Fibroblast of mammary gland (primary cell): ENCODE data around the gene CSMD2.
A peak's percentile ranks its signal among the peaks of the same experiment; 100 is the strongest.

Experiments used
- DNase-seq: peaks from one replicate; pipeline ENCODE4 v3.0.0-alpha.2; 2010; ENCODE audit warnings: low read depth
- H3K4me3 ChIP-seq: 2 replicates; pipeline ENCODE4 v1.5.1; 2011; ENCODE audit warnings: low read depth, mild to moderate bottlenecking, low read length, moderate library complexity; ENCODE audit not compliant: control insufficient read depth
- TF ChIP-seq, protein P1 (sequence below): conservative IDR thresholded peaks from 2 replicates; pipeline ENCODE4 v1.5.1; 2011; ENCODE audit warnings: low read depth, low read length, inconsistent platforms; ENCODE audit not compliant: control insufficient read depth, insufficient read depth

The CSMD2 gene

GRCh38 chr1:33782776-33783175 is 382.3 kb downstream of the CSMD2 start:
- no peak for DNase-seq

GRCh38 chr1:33781652-33782051 is 383.4 kb downstream of the CSMD2 start:
- DNase-seq: no peak
- TF ChIP-seq, protein P1, sequence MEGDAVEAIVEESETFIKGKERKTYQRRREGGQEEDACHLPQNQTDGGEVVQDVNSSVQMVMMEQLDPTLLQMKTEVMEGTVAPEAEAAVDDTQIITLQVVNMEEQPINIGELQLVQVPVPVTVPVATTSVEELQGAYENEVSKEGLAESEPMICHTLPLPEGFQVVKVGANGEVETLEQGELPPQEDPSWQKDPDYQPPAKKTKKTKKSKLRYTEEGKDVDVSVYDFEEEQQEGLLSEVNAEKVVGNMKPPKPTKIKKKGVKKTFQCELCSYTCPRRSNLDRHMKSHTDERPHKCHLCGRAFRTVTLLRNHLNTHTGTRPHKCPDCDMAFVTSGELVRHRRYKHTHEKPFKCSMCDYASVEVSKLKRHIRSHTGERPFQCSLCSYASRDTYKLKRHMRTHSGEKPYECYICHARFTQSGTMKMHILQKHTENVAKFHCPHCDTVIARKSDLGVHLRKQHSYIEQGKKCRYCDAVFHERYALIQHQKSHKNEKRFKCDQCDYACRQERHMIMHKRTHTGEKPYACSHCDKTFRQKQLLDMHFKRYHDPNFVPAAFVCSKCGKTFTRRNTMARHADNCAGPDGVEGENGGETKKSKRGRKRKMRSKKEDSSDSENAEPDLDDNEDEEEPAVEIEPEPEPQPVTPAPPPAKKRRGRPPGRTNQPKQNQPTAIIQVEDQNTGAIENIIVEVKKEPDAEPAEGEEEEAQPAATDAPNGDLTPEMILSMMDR: no peak
- H3K4me3 ChIP-seq: no peak overlapping the region

More at GRCh38 chr1:33782776-33783175, 382.3 kb downstream of the CSMD2 start:
- H3K4me3 ChIP-seq: no peak overlapping the region
- TF ChIP-seq, protein P1: no peak

- H3K4me3 ChIP-seq: no peak overlapping the region
- TF ChIP-seq, protein P1: no peak
- no peak for DNase-seq
Observed at GRCh38 chr1:33777337-33777736, 387.7 kb downstream of the CSMD2 start.

- TF ChIP-seq, protein P1: no peak
- no peak for DNase-seq
- H3K4me3 ChIP-seq: no peak overlapping the region
Observed at GRCh38 chr1:33768821-33769220, 396.2 kb downstream of the CSMD2 start.

- TF ChIP-seq, protein P1: no peak
- no peak overlapping the region for H3K4me3 ChIP-seq
- no peak for DNase-seq
Observed at GRCh38 chr1:33768106-33768505, 396.9 kb downstream of the CSMD2 start.

DNA sequence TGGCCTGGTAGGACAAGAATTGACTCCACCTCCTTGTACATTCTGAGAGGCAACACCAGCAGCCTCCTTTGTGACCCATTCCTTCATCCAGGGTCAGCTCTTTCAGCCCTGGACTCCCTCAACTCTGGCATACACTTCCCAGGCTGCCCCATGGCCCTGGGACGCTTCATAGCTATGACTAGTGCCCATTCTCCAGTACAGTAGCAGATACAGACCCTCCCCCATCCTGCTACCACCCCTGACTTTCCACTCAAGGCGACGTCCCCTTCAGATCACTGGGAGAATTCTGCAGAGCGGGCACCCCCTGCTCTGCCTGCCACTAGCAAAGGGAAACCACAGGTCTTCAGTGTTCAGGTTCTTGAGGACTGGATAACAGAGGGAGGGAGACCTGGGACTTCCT is 400.9 kb downstream of the CSMD2 start:
- no peak overlapping the region for H3K4me3 ChIP-seq
- TF ChIP-seq, protein P1: no peak
- no peak for DNase-seq

DNA sequence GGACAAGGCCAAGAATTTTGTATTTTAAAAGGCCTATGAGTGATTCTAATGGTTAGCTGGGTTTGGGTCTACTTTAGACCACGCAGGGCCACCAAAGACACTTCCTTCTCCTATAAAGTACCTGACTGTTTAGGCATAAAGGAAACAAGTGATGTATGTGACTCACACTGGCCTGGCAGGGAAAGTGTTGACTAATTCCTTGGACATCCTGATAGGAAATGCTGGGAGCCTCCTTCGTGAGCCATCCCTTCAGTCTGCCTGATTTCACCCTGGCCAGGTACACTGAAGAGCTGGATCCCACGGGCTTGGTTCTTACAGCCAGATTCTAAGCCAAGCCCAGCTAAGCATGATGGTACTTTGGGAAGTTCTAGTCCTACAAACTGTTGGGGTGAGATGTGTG is 401.6 kb downstream of the CSMD2 start:
- no peak overlapping the region for H3K4me3 ChIP-seq
- peak; percentile 83 for DNase-seq
- TF ChIP-seq, protein P1: no peak
